ENCODE results near the gene ARMH1. TPM values are rescaled to one million over a fixed set of nuclear protein-coding genes. Genes with fewer than 3 reads are reported as not detected.

Gene ARMH1
- total and polyA plus RNA-seq, 2 experiments from 2014 or later = 3.1 to 6.3 TPM

DNA sequence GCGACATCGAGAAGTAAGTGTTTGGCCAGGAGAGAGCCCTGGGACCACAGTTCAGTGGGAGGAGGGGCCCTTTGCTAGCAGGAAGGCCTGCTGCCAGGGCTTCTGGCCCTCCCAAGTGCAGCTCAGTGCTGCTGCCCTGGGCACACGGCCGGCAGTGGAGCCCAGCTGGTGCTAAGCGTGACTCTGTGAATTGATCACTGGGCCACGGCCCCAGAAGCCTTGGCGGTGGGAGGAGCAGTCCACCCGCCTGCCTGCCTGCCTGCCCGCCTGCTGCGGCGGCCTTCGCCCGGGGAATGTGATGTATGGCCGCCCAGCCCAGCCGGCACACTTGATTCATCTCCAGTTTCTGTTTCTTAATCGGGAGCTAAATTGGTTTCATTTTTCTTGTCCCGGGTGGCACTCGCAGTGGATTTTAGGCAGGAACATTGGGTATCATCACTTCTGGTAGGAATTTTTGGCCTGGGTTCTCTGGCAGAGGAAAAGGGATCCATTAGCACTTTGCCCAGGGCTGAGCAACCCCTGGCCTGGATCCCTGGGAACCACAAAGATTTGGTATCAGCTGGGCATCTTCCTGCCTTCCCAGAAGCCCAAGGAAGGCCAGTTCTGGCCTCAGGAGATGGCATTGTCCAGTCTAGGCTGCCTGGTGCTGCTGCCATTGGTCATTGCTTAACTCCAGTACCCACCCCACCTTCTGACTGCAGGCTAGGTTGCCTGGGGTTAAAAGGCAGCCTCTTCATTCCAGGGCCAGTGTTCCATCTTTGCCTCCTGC is 28.9 kb upstream of the ARMH1 start:
- no peaks in the 10 kb centered on the region for H3K9me3 ChIP-seq (ENCODE audit: low read depth)
- no peak overlapping the region for H3K27ac ChIP-seq
- H4K20me1 ChIP-seq (ENCODE audit: insufficient read depth, poor library complexity, severe bottlenecking) = no peaks in the 10 kb centered on the region
- 92% methylated on average over 18 of the region's 18 CpGs for WGBS (ENCODE audit: low lambda C conversion rate, missing lambda C conversion rate)
- TF ChIP-seq, protein P1, sequence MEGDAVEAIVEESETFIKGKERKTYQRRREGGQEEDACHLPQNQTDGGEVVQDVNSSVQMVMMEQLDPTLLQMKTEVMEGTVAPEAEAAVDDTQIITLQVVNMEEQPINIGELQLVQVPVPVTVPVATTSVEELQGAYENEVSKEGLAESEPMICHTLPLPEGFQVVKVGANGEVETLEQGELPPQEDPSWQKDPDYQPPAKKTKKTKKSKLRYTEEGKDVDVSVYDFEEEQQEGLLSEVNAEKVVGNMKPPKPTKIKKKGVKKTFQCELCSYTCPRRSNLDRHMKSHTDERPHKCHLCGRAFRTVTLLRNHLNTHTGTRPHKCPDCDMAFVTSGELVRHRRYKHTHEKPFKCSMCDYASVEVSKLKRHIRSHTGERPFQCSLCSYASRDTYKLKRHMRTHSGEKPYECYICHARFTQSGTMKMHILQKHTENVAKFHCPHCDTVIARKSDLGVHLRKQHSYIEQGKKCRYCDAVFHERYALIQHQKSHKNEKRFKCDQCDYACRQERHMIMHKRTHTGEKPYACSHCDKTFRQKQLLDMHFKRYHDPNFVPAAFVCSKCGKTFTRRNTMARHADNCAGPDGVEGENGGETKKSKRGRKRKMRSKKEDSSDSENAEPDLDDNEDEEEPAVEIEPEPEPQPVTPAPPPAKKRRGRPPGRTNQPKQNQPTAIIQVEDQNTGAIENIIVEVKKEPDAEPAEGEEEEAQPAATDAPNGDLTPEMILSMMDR (IDR thresholded peaks at IDR 0.05; ENCODE audit: poor library complexity) = no peak
- TF ChIP-seq EZH2phosphoT487 (IDR thresholded peaks at IDR 0.05; ENCODE audit: low read depth, severe bottlenecking, unreplicated experiment) (no peak), EZH2 (IDR thresholded peaks at IDR 0.05; ENCODE audit: borderline replicate concordance) (no peak)
- no peak overlapping the region for H2AFZ ChIP-seq
- no peaks in the 10 kb centered on the region for H3K36me3 ChIP-seq (replicated peaks; ENCODE audit: insufficient read depth, low read depth)
- no peaks in the 10 kb centered on the region for H3K9me2 ChIP-seq (replicated peaks; ENCODE audit: insufficient read depth)
- H3K4me1 ChIP-seq (ENCODE audit: insufficient read depth) = peaks cover 5% of the 10 kb centered on the region
- no peaks in the 10 kb centered on the region for H3K27me3 ChIP-seq
- no peaks in the 10 kb centered on the region for H3K79me2 ChIP-seq
- no peak overlapping the region for H3K4me3 ChIP-seq
- H3K4me2 ChIP-seq = no peak overlapping the region
- DNase-seq (ENCODE audit: low spot score) = no peak

DNA sequence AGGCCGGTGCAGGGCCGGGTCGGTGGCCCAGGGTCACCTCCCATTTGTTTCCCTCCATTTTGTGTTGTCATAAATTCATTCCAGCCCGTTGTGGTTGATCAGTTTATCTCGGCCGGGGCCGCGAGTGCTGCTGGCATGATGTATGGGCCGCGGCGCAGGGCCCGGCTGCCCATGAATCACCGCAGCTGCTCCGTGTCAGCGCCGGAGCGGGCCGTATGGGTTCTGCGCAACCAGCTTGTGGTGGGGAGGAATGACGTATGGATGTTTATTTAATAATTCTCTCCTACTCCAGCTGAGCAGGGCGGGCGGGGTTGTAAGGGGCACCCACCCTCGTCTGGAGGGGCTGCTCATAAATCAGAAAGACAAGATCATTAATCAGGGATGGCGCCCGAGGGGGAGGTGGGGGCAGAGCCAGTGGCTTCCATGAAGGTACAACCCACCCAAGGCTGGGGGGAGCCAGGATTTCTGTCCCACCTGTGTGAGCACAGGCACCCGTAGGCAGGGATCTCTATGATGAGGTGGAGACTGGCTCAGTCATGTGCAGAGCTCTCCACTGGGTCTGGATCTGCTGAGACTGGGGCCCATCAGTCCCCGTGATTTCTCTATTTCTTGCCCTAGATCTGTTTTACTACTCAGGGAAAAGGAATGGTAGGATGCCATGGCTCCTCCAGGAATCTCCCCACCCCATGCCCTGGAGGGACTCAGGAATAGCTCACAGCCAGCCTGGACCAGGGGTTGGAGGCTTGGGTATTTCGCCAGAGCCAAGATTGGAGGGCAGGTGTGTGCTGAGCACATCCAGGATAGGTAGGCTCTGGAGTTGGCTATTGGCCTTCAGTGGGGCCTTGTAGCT is 28.0 kb upstream of the ARMH1 start:
- no peak overlapping the region for H3K27ac ChIP-seq

DNA sequence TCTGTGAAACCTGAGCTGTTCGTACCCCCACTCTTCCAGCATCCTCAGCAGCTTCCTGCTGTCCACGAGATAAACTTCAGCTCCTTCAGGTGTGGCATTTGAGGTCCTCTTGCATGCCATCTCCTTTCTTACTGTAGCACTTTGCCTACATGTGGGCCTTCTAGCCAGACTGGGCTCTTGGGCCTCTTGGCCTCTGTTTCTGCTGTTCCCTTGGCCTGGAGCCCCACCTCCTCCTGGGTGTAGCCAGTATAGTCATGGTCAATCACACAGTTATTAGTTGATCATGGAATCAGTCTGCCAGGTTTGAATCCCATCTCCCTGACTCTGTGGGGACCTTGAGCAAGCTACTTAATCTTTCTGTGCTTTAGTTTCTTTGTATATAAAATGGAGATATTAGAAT is 26.6 kb upstream of the ARMH1 start:
- Histone ChIP-seq H3K27me3 (no peaks in the 10 kb centered on the region), H4K20me1 (ENCODE audit: insufficient read depth, poor library complexity, severe bottlenecking) (no peaks in the 10 kb centered on the region), H2AFZ (no peak overlapping the region), H3K4me3 (no peak overlapping the region), H3K4me1 (ENCODE audit: insufficient read depth) (peaks cover 5% of the 10 kb centered on the region), H3K9me3 (ENCODE audit: low read depth) (no peaks in the 10 kb centered on the region), H3K9me2 (replicated peaks; ENCODE audit: insufficient read depth) (no peaks in the 10 kb centered on the region), H3K4me2 (no peak overlapping the region), H3K36me3 (replicated peaks; ENCODE audit: insufficient read depth, low read depth) (no peaks in the 10 kb centered on the region), H3K27ac (no peak overlapping the region), H3K79me2 (no peaks in the 10 kb centered on the region)
- 66% methylated on average over 2 of the region's 2 CpGs for WGBS (ENCODE audit: low lambda C conversion rate, missing lambda C conversion rate)
- TF ChIP-seq EZH2 (IDR thresholded peaks at IDR 0.05; ENCODE audit: borderline replicate concordance) = no peak
- TF ChIP-seq, protein P1 (IDR thresholded peaks at IDR 0.05; ENCODE audit: poor library complexity) = no peak
- no peak for TF ChIP-seq EZH2phosphoT487 (IDR thresholded peaks at IDR 0.05; ENCODE audit: low read depth, severe bottlenecking, unreplicated experiment)
- no peak for DNase-seq (ENCODE audit: low spot score)

More for the DNA sequence above, 28.0 kb upstream of the ARMH1 start:
- Histone ChIP-seq H4K20me1 (ENCODE audit: insufficient read depth, poor library complexity, severe bottlenecking) (no peaks in the 10 kb centered on the region), H3K9me3 (ENCODE audit: low read depth) (no peaks in the 10 kb centered on the region), H3K27me3 (no peaks in the 10 kb centered on the region), H3K4me1 (ENCODE audit: insufficient read depth) (peaks cover 5% of the 10 kb centered on the region), H3K4me3 (no peak overlapping the region), H3K4me2 (no peak overlapping the region), H3K9me2 (replicated peaks; ENCODE audit: insufficient read depth) (no peaks in the 10 kb centered on the region), H2AFZ (no peak overlapping the region), H3K79me2 (no peaks in the 10 kb centered on the region), H3K36me3 (replicated peaks; ENCODE audit: insufficient read depth, low read depth) (no peaks in the 10 kb centered on the region)
- TF ChIP-seq EZH2 (IDR thresholded peaks at IDR 0.05; ENCODE audit: borderline replicate concordance) (no peak), EZH2phosphoT487 (IDR thresholded peaks at IDR 0.05; ENCODE audit: low read depth, severe bottlenecking, unreplicated experiment) (no peak)
- TF ChIP-seq, protein P1 (IDR thresholded peaks at IDR 0.05; ENCODE audit: poor library complexity) = no peak
- WGBS (ENCODE audit: low lambda C conversion rate, missing lambda C conversion rate) = 92% methylated on average over 27 of the region's 28 CpGs
- DNase-seq (ENCODE audit: low spot score) = no peak

Data from hepatocyte (in vitro differentiated cells).